HepG2 (cell line): ENCODE measurements around the gene OR52W1. TPM values are rescaled to one million over a fixed set of nuclear protein-coding genes. Genes with fewer than 3 reads are reported as not detected.

Experiments
- CEBPB ChIP-seq: IDR thresholded peaks from 2 replicates; pipeline ENCODE4 v1.6.1; 2011; ENCODE audit warnings: low read depth, low read length, improper control_type of control experiment, borderline replicate concordance
- FOXP4 ChIP-seq: sonication (generic); formaldehyde crosslinking; IDR thresholded peaks from 2 replicates; pipeline ENCODE4 v1.4.0; 2020; ENCODE audit warnings: missing genetic modification reagents
- HDAC1 ChIP-seq: sonication (generic); formaldehyde crosslinking; IDR thresholded peaks from 2 replicates; pipeline ENCODE4 v1.5.1; 2020; ENCODE audit warnings: mild to moderate bottlenecking, missing genetic modification reagents
- HES4 ChIP-seq: sonication (generic); formaldehyde crosslinking; IDR thresholded peaks from 2 replicates; pipeline ENCODE4 v1.9.0; 2021; ENCODE audit warnings: mild to moderate bottlenecking, missing genetic modification reagents, borderline replicate concordance
- HOXA3 ChIP-seq: sonication (generic); formaldehyde crosslinking; IDR thresholded peaks from 2 replicates; pipeline ENCODE4 v1.5.0; 2020; ENCODE audit warnings: missing genetic modification reagents
- IKZF1 ChIP-seq: fragments of 450-650 bp; IDR thresholded peaks from 2 replicates; pipeline ENCODE4 v1.7.1; 2016
- MAZ ChIP-seq, 2 experiments: sonication (generic) in 1 of 2; formaldehyde crosslinking in 1 of 2; IDR thresholded peaks; 2 replicates each; pipeline versions ENCODE4 v1.5.0 to v1.6.1; 2012 to 2020; ENCODE audit warnings: low read depth in 2 of 2, mild to moderate bottlenecking in 2 of 2, borderline replicate concordance in 1 of 2, improper control_type of control experiment in 1 of 2, low read length in 1 of 2, missing genetic modification reagents in 1 of 2, moderate library complexity in 1 of 2
- RXRB ChIP-seq: IDR thresholded peaks from 2 replicates; pipeline ENCODE4 v1.6.1; 2016; ENCODE audit warnings: borderline replicate concordance, missing genetic modification reagents, missing compliant biosample characterization
- TCF7L2 ChIP-seq: IDR thresholded peaks from 2 replicates; pipeline ENCODE4 v1.6.1; 2011; ENCODE audit warnings: mild to moderate bottlenecking, low read depth, low read length, moderate library complexity
- ZBTB46 ChIP-seq: sonication (generic); formaldehyde crosslinking; IDR thresholded peaks from 2 replicates; pipeline ENCODE4 v1.4.0; 2020; ENCODE audit warnings: mild to moderate bottlenecking, missing genetic modification reagents, borderline replicate concordance
- ZFAT ChIP-seq: sonication (generic); formaldehyde crosslinking; conservative IDR thresholded peaks from 2 replicates; pipeline ENCODE4 v1.8.1; 2023; ENCODE audit warnings: missing genetic modification reagents, inconsistent platforms
- ZNF12 ChIP-seq: sonication (generic); formaldehyde crosslinking; IDR thresholded peaks from 2 replicates; pipeline ENCODE4 v1.5.0; 2020; ENCODE audit warnings: missing genetic modification reagents
- ZNF451 ChIP-seq: sonication (generic); formaldehyde crosslinking; IDR thresholded peaks from 2 replicates; pipeline ENCODE4 v1.5.0; 2020; ENCODE audit warnings: mild to moderate bottlenecking, missing genetic modification reagents
- ZNF674 ChIP-seq: sonication (generic); formaldehyde crosslinking; IDR thresholded peaks from 2 replicates; pipeline ENCODE4 v1.5.0; 2020; ENCODE audit warnings: low read depth, mild to moderate bottlenecking, missing genetic modification reagents
- ZNF878 ChIP-seq: sonication (generic); formaldehyde crosslinking; IDR thresholded peaks from 2 replicates; pipeline ENCODE4 v1.8.1; 2023; ENCODE audit warnings: mild to moderate bottlenecking, missing genetic modification reagents, moderate library complexity
- polyA plus RNA-seq, 8 experiments: library from polyadenylated mRNA; depleted of rRNA in 3 of 8; stranded (reverse) in 7 of 8; unstranded in 1 of 8; fragments of >200 nt; fragmentation: Illumina TruSeq in 4 of 8; extraction: Trizol in 4 of 8; gene quantifications; 2 replicates each; pipeline versions ENCODE4 v1.2.1 to v1.2.3, GENCODE V29; 2011 to 2016; ENCODE audit warnings: low read depth in 4 of 8, missing spikeins in 1 of 8, mixed read lengths in 1 of 8; ENCODE audit not compliant: insufficient read depth in 1 of 8
- total RNA-seq, 5 experiments: library from RNA; depleted of rRNA; stranded (reverse); fragments of >200 nt; fragmentation: Illumina TruSeq; extraction: Trizol; gene quantifications; 2 replicates each; pipeline ENCODE4 v1.2.3, GENCODE V29; 2016; ENCODE audit warnings: low read depth in 1 of 5
- TF ChIP-seq, protein P1 (sequence below): sonication (generic); formaldehyde crosslinking; conservative IDR thresholded peaks from 2 replicates; pipeline ENCODE4 v1.4.0; 2020; ENCODE audit warnings: missing genetic modification reagents

Gene OR52W1
- total and polyA plus RNA-seq, 2 of the 13 experiments (the other 11 are each of a cell fraction or from before 2014, with no cell fraction given) = not detected

- TF ChIP-seq ZNF878 (CRISPR knock-in tag) (no peak), ZNF12 (CRISPR knock-in tag) (no peak), ZBTB46 (CRISPR knock-in tag) (no peak), HOXA3 (CRISPR knock-in tag) (peak; percentile 92), FOXP4 (CRISPR knock-in tag) (peak; percentile 56; the same call in 1 of the 2 replicates), HDAC1 (peak; percentile 93), CEBPB (peak; percentile 19; the same call in 1 of the 2 replicates), HES4 (no peak), ZFAT (CRISPR knock-in tag) (no peak), IKZF1 (no peak), TCF7L2 (no peak), ZNF674 (CRISPR knock-in tag) (no peak), RXRB (CRISPR knock-in tag) (peak; percentile 4; the same call in 1 of the 2 replicates), MAZ (IDR thresholded peaks at IDR 0.05; ENCODE audit: borderline replicate concordance, low read depth, low read length) (peak; percentile 84), MAZ (CRISPR knock-in tag; IDR thresholded peaks at IDR 0.05; ENCODE audit: low read depth) (peak; percentile 87), ZNF451 (CRISPR knock-in tag) (no peak)
- TF ChIP-seq, protein P1, sequence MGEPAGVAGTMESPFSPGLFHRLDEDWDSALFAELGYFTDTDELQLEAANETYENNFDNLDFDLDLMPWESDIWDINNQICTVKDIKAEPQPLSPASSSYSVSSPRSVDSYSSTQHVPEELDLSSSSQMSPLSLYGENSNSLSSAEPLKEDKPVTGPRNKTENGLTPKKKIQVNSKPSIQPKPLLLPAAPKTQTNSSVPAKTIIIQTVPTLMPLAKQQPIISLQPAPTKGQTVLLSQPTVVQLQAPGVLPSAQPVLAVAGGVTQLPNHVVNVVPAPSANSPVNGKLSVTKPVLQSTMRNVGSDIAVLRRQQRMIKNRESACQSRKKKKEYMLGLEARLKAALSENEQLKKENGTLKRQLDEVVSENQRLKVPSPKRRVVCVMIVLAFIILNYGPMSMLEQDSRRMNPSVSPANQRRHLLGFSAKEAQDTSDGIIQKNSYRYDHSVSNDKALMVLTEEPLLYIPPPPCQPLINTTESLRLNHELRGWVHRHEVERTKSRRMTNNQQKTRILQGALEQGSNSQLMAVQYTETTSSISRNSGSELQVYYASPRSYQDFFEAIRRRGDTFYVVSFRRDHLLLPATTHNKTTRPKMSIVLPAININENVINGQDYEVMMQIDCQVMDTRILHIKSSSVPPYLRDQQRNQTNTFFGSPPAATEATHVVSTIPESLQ (CRISPR knock-in tag) = no peak
These were observed 35.5 kb downstream of the OR52W1 start, which contains the start of gene FHIP1B (continued) for GRCh38 chr11:6234387-6235107.
